Measurements from ENCODE around the gene NFE2L1. TPM values are rescaled to one million over a fixed set of nuclear protein-coding genes. Genes with fewer than 3 reads are reported as not detected.

Gene NFE2L1
- total and polyA plus RNA-seq, 9 of the 15 experiments (the other 6 are each of a cell fraction or from before 2014, with no cell fraction given): 2.0 to 68.6 (median 39.7) TPM

DNA sequence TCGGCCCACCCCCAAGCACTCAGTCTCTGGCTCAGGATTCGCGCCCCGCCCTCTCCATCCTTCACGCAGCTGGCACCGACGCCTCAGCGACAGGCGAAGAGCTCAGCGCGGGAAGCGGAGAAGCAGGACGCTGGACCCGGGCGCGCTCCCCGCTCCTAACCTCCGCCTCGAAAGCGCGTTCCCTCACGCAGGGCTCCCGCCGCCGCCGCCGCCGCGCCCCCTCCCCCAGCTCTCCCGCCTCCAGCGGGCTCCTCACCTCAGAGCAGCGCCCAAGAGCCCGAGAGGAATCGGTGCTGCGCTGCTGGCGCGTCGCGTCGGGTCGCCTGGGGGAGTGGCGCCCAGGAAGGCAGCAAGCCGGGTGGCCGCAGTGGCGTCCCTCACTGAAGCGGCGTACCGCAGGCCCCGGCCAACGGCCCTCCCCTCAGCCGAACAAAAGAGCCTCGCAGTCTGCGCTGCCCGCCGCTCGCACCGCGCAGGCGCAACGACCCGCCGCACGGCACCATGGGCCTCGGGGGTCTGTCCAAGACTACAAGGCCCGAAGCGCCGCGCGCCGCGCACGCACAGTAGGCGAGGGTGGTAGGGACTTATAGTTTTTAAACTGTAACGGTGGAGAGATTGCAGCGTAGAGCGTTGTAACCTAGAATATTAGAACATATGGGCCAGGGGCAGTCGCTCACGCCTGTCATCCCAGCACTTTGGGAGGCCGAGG, 53.0 kb downstream of the NFE2L1 start, which contains the start of gene CBX1 (continued):
- TF ChIP-seq SAFB (IDR thresholded peaks at IDR 0.05; ENCODE audit: borderline replicate concordance, low read depth, low read length) (no peak), CHD2 (IDR thresholded peaks at IDR 0.05; ENCODE audit: low read depth, low read length) (0 out of 2 replicates have a peak, but pooled peaks have one; percentile 14), FOSL1 (tag; conservative IDR thresholded peaks at IDR 0.05) (peak; percentile 26; the same call in 1 of the 2 replicates), KDM2B (CRISPR knock-in tag; IDR thresholded peaks at IDR 0.05) (peak; percentile 82; the same call in 1 of the 2 replicates), ZNF644 (tag; IDR thresholded peaks at IDR 0.05; ENCODE audit: low read depth) (0 out of 2 replicates have a peak, but pooled peaks have one; percentile 30), ZNF316 (IDR thresholded peaks at IDR 0.05) (no peak), NR1H2 (CRISPR knock-in tag; IDR thresholded peaks at IDR 0.05) (0 out of 2 replicates have a peak, but pooled peaks have one; percentile 26), HMG20B (CRISPR knock-in tag; IDR thresholded peaks at IDR 0.05) (no peak), SP1 (CRISPR knock-in tag; IDR thresholded peaks at IDR 0.05) (peak; percentile 87), SMAD1 (IDR thresholded peaks at IDR 0.05; ENCODE audit: low read depth, low read length, partially characterized antibody) (no peak), ERF (CRISPR knock-in tag; IDR thresholded peaks at IDR 0.05) (no peak), ARID2 (IDR thresholded peaks at IDR 0.05) (no peak), FOXA1 (IDR thresholded peaks at IDR 0.05; ENCODE audit: borderline replicate concordance) (no peak), EP300 (IDR thresholded peaks at IDR 0.05; ENCODE audit: low read length) (no peak)
- TF ChIP-seq, protein P1, sequence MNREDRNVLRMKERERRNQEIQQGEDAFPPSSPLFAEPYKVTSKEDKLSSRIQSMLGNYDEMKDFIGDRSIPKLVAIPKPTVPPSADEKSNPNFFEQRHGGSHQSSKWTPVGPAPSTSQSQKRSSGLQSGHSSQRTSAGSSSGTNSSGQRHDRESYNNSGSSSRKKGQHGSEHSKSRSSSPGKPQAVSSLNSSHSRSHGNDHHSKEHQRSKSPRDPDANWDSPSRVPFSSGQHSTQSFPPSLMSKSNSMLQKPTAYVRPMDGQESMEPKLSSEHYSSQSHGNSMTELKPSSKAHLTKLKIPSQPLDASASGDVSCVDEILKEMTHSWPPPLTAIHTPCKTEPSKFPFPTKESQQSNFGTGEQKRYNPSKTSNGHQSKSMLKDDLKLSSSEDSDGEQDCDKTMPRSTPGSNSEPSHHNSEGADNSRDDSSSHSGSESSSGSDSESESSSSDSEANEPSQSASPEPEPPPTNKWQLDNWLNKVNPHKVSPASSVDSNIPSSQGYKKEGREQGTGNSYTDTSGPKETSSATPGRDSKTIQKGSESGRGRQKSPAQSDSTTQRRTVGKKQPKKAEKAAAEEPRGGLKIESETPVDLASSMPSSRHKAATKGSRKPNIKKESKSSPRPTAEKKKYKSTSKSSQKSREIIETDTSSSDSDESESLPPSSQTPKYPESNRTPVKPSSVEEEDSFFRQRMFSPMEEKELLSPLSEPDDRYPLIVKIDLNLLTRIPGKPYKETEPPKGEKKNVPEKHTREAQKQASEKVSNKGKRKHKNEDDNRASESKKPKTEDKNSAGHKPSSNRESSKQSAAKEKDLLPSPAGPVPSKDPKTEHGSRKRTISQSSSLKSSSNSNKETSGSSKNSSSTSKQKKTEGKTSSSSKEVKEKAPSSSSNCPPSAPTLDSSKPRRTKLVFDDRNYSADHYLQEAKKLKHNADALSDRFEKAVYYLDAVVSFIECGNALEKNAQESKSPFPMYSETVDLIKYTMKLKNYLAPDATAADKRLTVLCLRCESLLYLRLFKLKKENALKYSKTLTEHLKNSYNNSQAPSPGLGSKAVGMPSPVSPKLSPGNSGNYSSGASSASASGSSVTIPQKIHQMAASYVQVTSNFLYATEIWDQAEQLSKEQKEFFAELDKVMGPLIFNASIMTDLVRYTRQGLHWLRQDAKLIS (CRISPR knock-in tag; IDR thresholded peaks at IDR 0.05): no peak; the same call in 1 of the 2 replicates
- TF ChIP-seq, protein P2, sequence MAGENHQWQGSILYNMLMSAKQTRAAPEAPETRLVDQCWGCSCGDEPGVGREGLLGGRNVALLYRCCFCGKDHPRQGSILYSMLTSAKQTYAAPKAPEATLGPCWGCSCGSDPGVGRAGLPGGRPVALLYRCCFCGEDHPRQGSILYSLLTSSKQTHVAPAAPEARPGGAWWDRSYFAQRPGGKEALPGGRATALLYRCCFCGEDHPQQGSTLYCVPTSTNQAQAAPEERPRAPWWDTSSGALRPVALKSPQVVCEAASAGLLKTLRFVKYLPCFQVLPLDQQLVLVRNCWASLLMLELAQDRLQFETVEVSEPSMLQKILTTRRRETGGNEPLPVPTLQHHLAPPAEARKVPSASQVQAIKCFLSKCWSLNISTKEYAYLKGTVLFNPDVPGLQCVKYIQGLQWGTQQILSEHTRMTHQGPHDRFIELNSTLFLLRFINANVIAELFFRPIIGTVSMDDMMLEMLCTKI (IDR thresholded peaks at IDR 0.05; ENCODE audit: partially characterized antibody): no peak
- TF ChIP-seq, protein P3, sequence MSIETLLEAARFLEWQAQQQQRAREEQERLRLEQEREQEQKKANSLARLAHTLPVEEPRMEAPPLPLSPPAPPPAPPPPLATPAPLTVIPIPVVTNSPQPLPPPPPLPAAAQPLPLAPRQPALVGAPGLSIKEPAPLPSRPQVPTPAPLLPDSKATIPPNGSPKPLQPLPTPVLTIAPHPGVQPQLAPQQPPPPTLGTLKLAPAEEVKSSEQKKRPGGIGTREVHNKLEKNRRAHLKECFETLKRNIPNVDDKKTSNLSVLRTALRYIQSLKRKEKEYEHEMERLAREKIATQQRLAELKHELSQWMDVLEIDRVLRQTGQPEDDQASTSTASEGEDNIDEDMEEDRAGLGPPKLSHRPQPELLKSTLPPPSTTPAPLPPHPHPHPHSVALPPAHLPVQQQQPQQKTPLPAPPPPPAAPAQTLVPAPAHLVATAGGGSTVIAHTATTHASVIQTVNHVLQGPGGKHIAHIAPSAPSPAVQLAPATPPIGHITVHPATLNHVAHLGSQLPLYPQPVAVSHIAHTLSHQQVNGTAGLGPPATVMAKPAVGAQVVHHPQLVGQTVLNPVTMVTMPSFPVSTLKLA (conservative IDR thresholded peaks at IDR 0.05): peak; percentile 34 to 62; a peak in 3 of 4 replicates
- TF ChIP-seq, protein P4, sequence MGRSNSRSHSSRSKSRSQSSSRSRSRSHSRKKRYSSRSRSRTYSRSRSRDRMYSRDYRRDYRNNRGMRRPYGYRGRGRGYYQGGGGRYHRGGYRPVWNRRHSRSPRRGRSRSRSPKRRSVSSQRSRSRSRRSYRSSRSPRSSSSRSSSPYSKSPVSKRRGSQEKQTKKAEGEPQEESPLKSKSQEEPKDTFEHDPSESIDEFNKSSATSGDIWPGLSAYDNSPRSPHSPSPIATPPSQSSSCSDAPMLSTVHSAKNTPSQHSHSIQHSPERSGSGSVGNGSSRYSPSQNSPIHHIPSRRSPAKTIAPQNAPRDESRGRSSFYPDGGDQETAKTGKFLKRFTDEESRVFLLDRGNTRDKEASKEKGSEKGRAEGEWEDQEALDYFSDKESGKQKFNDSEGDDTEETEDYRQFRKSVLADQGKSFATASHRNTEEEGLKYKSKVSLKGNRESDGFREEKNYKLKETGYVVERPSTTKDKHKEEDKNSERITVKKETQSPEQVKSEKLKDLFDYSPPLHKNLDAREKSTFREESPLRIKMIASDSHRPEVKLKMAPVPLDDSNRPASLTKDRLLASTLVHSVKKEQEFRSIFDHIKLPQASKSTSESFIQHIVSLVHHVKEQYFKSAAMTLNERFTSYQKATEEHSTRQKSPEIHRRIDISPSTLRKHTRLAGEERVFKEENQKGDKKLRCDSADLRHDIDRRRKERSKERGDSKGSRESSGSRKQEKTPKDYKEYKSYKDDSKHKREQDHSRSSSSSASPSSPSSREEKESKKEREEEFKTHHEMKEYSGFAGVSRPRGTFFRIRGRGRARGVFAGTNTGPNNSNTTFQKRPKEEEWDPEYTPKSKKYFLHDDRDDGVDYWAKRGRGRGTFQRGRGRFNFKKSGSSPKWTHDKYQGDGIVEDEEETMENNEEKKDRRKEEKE (IDR thresholded peaks at IDR 0.05; ENCODE audit: borderline replicate concordance in 1 of 2, control insufficient read depth in 1 of 2, low read depth in 2 of 2, low read length in 1 of 2): no peak
